Stimulated activated CD4-positive, alpha-beta T cell treated with anti-CD3 and anti-CD28 coated beads, Interleukin-2, amount 100 ng/mL, for 4 hours (primary cell): ENCODE data around the gene SAPCD2.
"Not testable (repeated sequence)": the region's sequence is repeated elsewhere in the genome, so short reads cannot be mapped to it uniquely, and the experiment has no call there.

ENCODE experiments used
- DNase-seq: peaks from one replicate; pipeline ENCODE4 v3.0.0-alpha.2; 2020; ENCODE audit warnings: low read depth

Gene SAPCD2

DNA sequence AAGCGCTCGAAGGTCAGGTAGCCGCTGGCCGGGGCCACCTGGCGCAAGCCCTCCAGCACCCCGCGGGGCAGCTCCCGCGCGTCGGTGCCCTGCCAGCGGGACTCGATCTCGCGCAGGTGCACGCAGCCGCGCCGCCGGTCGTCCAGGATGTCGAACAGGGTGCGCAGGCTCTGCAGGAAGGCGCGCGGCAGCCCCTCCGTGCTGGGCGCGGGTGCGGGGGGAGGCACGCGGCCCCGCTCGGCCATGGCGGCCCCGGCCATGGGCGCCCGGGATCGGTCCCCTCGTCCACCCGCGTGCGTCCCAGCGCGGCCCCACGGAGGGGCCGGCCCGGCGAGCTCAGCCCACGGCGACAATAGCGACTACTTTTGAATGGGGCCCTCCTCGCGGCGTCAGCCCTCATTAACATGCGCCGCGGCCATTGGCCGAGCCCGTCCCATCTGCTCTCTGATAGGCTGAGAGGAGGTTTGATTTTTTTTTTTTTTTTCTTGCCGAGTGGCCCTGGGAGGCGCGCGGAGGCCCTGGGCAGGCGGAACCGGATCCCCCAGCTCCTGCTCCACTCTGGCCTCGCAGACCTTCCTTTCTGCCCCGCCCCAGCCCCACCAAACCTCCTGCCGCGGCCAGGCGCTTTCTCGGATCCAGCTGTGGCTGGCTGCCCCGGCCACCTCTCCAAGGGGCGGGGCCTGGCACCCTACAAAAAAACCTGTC, at the start of gene SAPCD2:
Gene SAPCD2, minus strand, starts transcription at position 357 of the 705 bp plus-strand sequence. Its CDS starts 97 bp downstream, at position 260.
- peak; percentile 75 for DNase-seq

- not testable (repeated sequence) for DNase-seq
Observed at GRCh38 chr9:137118092-137118603, 47.8 kb upstream of the SAPCD2 start.

GRCh38 chr9:137117269-137117731, 46.9 kb upstream of the SAPCD2 start:
- DNase-seq = no peak

GRCh38 chr9:137116728-137117127, 46.4 kb upstream of the SAPCD2 start:
- DNase-seq = no peak

- no peak for DNase-seq
Observed at GRCh38 chr9:137116027-137116507, 45.7 kb upstream of the SAPCD2 start.

DNA sequence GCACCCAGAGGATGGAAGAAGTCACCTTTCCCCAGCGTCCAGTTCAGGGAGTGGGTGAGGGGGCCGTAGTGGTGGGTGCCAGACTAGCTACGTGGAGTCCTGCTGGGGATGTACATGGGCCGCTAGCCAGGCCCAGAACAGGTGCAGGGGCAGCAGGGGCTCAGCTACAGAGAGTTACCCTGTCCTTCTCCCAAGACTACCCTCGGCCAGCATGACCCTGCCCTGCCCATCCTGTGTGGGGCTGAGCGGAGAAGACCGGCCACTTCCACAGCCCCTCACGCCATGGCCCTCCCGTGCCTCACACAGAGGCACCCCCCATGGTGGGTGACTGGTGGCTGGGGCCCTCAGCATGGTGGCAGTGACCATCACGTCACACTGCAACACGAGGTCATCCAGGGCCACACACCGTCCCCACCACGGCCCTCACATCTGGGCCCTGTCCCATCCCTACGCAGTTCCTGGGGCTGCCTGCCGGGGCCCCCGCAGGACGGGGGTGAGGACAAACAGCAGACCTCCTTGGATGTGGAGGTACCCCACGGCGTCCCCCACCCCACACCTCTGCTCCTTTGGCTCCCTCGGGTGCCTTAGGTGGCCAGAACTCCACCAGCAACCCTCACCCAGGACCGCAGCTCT, 45.2 kb upstream of the SAPCD2 start:
- DNase-seq = no peak

GRCh38 chr9:137114613-137115393, 44.4 kb upstream of the SAPCD2 start, which contains the start of gene DPP7:
DPP7 (minus strand) TSS chr9:137114733; CDS start chr9:137114713, 20 bp downstream.
- DNase-seq = peak; percentile 74

GRCh38 chr9:137114220-137114612, 43.9 kb upstream of the SAPCD2 start:
- DNase-seq = no peak

DNA sequence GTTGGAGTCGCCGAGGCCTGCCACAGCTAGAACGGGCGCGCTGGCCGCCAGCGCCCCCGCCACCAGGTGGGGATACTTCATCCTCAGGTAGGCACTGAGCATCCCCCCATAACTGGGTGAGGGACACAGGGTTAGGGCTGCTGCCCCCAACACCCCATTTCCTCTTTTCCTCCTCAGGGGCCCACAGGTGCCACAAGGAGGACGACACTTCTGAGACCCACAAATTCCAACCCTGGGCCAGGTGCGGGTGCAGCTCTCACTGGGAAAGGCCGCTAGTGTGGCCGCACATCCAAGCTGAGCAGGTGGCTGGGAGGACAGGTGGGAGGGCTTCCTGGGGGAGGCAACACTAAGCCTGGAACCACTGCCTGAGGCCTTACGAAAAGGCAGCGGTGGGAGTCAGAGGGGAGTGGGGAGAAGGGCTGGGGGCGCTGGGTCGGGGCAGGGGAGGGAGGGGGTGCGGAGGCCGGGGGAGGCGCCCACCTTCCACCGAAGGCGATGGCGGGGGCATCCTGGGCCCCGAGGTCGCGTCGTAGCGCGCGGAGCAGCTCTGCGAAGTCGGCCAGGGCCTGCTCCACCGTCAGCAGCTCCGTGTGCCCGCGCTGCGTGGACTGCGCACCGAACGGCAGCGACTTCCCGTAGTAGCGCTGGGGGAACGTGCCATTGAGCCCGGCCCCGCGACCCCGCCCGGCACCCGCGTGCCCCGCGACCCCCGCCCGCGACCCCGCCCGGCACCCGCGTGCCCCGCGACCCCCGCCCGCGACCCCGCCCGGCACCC, 43.2 kb upstream of the SAPCD2 start:
- no peak for DNase-seq

DNA sequence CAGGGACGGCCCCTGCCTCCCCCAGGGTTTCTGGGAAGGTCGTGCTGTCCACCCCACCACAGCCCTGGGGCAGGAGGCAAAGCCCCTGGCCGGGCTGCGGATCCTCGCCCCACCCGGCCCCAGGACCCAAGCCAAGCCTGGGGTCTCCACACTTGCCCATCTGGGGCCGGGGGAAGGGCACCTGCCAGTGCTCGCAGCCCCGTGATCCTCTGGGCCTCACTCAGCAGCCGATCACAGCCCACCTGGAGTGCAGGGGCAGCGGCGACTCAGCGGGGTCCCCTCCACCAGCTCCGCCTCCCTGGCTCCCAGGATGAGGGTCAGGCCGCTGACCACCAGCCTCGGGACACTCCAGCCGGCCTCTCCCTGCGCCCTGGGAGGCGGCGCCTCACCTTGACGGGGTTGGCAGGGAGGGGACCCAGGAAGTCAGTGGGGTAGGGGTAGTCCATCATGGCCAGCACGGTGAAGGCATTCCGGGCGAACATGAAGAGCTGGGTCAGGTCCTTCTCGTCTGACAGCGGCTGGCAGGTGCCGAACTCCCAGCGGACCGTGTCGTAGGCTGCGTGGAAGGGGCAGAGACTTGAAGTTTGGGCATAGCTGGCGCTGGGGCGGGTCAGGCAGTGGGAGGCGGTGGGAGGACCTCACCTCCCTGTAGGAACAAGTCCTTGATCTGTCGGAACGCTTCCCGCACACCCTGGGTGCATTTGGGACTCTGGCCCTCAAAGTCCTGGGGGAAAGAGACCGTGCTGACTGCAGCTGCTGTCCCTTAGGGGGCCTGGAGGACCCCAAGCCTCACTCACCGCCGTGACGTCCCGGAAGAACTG, 42.4 kb upstream of the SAPCD2 start:
- no peak for DNase-seq

DNA sequence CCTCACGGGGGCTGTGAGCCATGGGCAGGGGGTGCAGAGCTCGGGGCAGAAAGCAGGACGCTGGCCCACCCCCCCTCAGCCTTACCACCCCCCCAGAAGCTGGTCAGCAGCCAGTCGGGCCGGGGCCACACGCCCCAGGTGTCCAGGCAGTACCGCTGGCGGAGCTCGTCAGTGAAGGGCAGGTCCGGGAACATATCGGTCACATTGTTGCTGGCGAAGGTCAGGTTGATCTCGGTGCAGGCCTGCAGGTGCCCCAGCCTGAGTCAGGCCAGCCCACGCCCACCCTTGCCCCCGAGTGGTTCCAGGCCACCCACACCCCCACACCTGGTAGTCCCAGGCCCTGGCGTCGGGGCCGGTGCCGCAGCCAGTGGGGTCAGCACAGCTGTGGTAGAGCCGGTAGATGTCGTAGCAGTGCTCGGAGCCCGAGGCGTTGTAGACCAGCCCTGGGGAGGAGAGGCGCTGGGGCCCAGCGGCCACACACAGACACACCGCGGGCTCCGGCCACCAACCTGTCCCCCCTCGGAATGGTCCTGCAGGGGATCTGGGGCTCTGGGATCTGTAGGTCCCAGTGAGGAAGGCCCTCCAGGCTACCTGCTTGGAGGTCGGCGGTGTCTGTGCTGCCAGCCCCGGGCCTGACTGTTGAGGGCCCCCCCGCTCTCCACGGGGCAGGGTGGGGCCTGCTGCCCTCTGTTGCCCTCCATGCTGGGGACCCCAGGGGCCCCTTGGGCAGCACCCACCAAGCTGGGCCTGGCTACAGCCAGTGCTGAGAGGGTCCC, 41.6 kb upstream of the SAPCD2 start:
- no peak for DNase-seq

DNA sequence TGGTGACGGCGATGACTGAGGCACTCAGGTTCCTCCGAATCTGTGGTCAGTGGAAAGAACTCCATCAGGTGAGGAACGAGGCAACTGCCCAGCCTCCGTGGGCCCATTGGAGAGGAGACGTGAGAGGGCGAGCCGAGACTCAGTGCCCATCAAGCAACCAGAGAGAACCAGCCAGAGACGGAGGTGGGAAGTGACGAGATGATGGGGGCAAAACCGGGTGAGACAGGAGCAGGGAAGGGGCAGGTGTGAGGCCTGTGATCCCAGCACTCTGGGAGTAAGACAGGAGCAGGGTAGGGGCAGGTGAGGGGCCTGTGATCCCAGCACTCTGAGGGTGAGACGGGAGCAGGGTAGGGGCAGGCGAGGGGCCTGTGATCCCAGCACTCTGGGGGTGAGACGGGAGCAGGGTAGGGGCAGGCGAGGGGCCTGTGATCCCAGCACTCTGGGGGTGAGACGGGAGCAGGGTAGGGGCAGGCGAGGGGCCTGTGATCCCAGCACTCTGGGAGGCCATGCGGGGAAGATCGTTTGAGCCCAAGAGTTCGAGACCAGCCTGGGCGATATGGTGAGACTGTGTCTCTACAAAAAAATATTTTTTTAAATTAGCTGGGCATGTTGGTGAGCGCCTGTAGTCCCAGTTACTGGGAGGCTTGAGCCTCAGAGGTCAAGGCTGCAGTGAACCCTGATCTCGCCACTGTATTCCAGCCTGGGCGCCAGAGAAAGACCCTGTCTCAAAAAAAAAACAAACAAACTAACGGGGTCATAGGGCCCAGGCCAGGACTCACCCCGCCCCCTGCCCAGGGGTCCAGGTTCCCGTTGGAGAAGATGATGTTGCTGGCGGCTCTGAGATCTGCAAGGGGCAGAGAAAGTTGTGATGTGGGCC, 40.8 kb upstream of the SAPCD2 start:
- DNase-seq = no peak

- no peak for DNase-seq
Observed at GRCh38 chr9:137110147-137110910, 40.0 kb upstream of the SAPCD2 start.

DNA sequence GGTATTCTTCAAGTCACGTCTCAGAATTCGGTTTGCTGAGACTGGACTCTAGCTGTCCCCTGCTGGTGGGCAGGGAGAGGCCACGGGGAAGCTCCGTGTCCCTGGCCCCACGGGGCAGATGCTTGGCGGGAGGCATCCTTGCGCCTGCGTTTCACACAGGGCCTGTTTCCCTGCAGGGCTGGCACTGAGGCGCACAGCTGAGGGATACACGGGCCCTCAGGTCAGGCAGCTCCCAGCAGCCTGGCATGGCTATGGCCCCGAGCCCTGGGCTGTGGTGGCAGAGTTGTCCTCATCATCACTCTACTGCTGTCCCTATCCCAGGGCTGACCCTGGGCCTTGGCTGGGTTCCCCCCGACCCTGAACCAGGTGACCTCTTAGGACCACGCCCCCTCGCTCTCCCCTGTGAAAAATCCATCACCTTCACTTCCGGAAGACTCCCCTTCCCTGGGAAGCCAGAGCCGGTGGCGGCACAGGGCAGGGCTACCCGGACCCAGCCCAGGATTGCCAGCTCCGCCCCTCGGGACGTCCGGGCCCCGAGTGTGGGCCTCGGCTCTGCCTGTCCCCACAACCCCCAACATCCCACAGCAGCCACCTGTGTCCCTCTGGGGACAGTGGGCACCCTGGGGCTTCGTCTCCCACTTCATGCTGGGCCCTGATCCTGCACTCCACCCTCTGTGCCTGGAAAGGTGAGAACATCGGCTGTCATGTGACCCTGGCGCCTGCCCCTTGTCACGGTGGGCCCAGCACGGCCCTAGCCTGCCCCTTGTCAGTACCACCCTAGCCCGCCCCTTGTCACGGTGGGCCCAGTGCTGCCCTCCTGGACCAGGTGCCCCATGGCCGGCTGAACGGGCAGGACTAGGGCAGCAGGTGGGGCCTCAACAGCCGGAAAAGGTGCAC, 39.1 kb upstream of the SAPCD2 start:
- DNase-seq = no peak

- no peak for DNase-seq
Observed at GRCh38 chr9:137108608-137109249, 38.4 kb upstream of the SAPCD2 start.

GRCh38 chr9:137107982-137108381, 37.6 kb upstream of the SAPCD2 start:
- no peak for DNase-seq
